GM12878 (cell line): Measurements from ENCODE around the gene CAMTA2. TPM values are rescaled to one million over a fixed set of nuclear protein-coding genes. Genes with fewer than 3 reads are reported as not detected.

Source experiments
- ATAC-seq: fragments of 200-7000 bp; cut with Tn5 transposase; 3 replicates; pipeline ENCODE4 v1.9.1; 2020; ENCODE audit warnings: mild to moderate bottlenecking, moderate library complexity
- BruUV-seq: library from RNA; stranded (reverse); fragments of 400-500 nt; replicated peaks from 2 replicates; lab custom pipeline; 2021; lab: Mats Ljungman, UMichigan
- CTCF ChIA-PET: fragments of 300-600 bp; sonication (Branson Sonifier 250); formaldehyde crosslinking; extraction: SDS; loops from one replicate; lab custom pipeline; 2021; ENCODE audit warnings: inconsistent platforms; lab: Yijun Ruan, JAX
- POLR2A ChIA-PET: fragments of 350-600 bp; formaldehyde crosslinking; extraction: SDS; loops from one replicate; lab custom pipeline; 2021; ENCODE audit warnings: inconsistent platforms; lab: Charles Lee
- RAD21 ChIA-PET: fragments of 300-600 bp; sonication (Branson Sonifier 250); formaldehyde crosslinking; loops from one replicate; lab custom pipeline; 2023; ENCODE audit warnings: antibody characterized with exemption; ENCODE audit not compliant: unreplicated experiment; lab: Charles Lee
- SMC1A ChIA-PET: fragments of 300-600 bp; sonication (Branson Sonifier 250); formaldehyde crosslinking; loops from one replicate; lab custom pipeline; 2023; ENCODE audit not compliant: unreplicated experiment, uncharacterized antibody; lab: Charles Lee
- DNase-seq: peaks from one replicate; pipeline ENCODE4 v3.0.0-alpha.2; 2011; ENCODE audit warnings: low read depth, low spot score
- FAIRE-seq: peaks from 3 replicates; lab custom pipeline; 2011; peaks lifted over from hg19 to GRCh38; lab: Jason Lieb, UNC
- H2AFZ ChIP-seq: 2 replicates; pipeline ENCODE4 v1.6.0; 2011; ENCODE audit warnings: low read depth, low read length, control low read depth; ENCODE audit not compliant: control insufficient read depth
- H3K27ac ChIP-seq: 2 replicates; pipeline ENCODE4 v1.5.1; 2011; ENCODE audit warnings: control low read depth; ENCODE audit not compliant: control insufficient read depth, insufficient read depth
- H3K27me3 ChIP-seq, 2 experiments: replicated peaks in 1 of 2; 2 replicates each; pipeline versions ENCODE4 v1.6.0 to v1.6.1; 2011; ENCODE audit warnings: low read length in 1 of 2; ENCODE audit not compliant: control insufficient read depth in 2 of 2, insufficient read depth in 2 of 2
- H3K36me3 ChIP-seq, 2 experiments: 2 replicates each; pipeline ENCODE4 v1.5.1; 2011; ENCODE audit warnings: low read length in 1 of 2; ENCODE audit not compliant: control insufficient read depth in 2 of 2, insufficient read depth in 2 of 2
- H3K4me1 ChIP-seq: 2 replicates; pipeline ENCODE4 v1.6.1; 2011; ENCODE audit warnings: mild to moderate bottlenecking, low read length, moderate library complexity, mixed read lengths; ENCODE audit not compliant: control insufficient read depth, insufficient read depth
- H3K4me2 ChIP-seq: 2 replicates; pipeline ENCODE4 v1.6.0; 2011; ENCODE audit warnings: control low read depth; ENCODE audit not compliant: control insufficient read depth, insufficient read depth
- H3K4me3 ChIP-seq: fragments of 200-600 bp; sonication (generic); 2 replicates; pipeline ENCODE4 v1.5.1; 2016
- H3K79me2 ChIP-seq: 2 replicates; pipeline ENCODE4 v1.6.0; 2011; ENCODE audit warnings: low read length; ENCODE audit not compliant: control insufficient read depth, insufficient read depth
- H3K9ac ChIP-seq: 2 replicates; pipeline ENCODE4 v1.8.0; 2011; ENCODE audit warnings: low read length, control low read depth, mixed read lengths; ENCODE audit not compliant: control insufficient read depth, insufficient read depth
- H3K9me3 ChIP-seq: replicated peaks from 3 replicates; pipeline ENCODE4 v1.5.1; 2011; ENCODE audit warnings: mild to moderate bottlenecking, low read length; ENCODE audit not compliant: control insufficient read depth, insufficient read depth
- H4K20me1 ChIP-seq: 2 replicates; pipeline ENCODE4 v1.6.0; 2011; ENCODE audit not compliant: control insufficient read depth, insufficient read depth
- SMC3 ChIP-seq: IDR thresholded peaks from 2 replicates; pipeline ENCODE4 v1.6.1; 2011; ENCODE audit warnings: low read length, improper control_type of control experiment, borderline replicate concordance
- WGBS: methylation state at CpG from one replicate; pipeline ENCODE4 v1.1.6; 2016; ENCODE audit warnings: low lambda C conversion rate; ENCODE audit not compliant: insufficient replicate concordance, insufficient coverage; ENCODE audit errors: missing lambda C conversion rate; 5-methylcytosine and 5-hydroxymethylcytosine counted together
- in situ Hi-C: fragments of 300-500 bp; cut with MboI; formaldehyde crosslinking; loops from 9 replicates; pipeline ENCODE4 v1.14.3; 2018; ENCODE audit warnings: mixed read lengths
- intact Hi-C: fragments of 100-400 bp; cut with micrococcal nuclease; formaldehyde crosslinking; loops from one replicate; pipeline ENCODE4 v1.14.2; 2022; ENCODE audit not compliant: unreplicated experiment
- polyA plus RNA-seq, 11 experiments: library from polyadenylated mRNA; depleted of rRNA in 4 of 11; unstranded in 6 of 11; stranded (reverse) in 5 of 11; fragments of >200 nt; fragmentation: Nextera tagmentation in 4 of 11; fragmentation: Illumina TruSeq in 1 of 11; extraction: Ambion mirVana in 4 of 11; extraction: Trizol in 1 of 11; gene quantifications; 1 replicate in 1 of 11; 2 replicates in 10 of 11; pipeline versions ENCODE4 v1.2.1 to v1.2.3, GENCODE V29; 2011 to 2016; ENCODE audit warnings: inconsistent platforms in 2 of 11, missing spikeins in 2 of 11, low read depth in 1 of 11
- total RNA-seq, 4 experiments: library from RNA; depleted of rRNA in 3 of 4; stranded (reverse); fragments of >200 nt in 3 of 4; fragmentation: Illumina TruSeq in 1 of 4; extraction: Trizol in 1 of 4; gene quantifications; 2 replicates each; pipeline versions ENCODE4 v1.2.1 to v1.2.3, GENCODE V29; 2013 to 2021
- TF ChIP-seq, protein P1 (sequence below), 3 experiments: IDR thresholded peaks in 2 of 3; conservative IDR thresholded peaks in 1 of 3; 2 replicates each; pipeline ENCODE4 v1.5.1; 2011; ENCODE audit warnings: low read depth in 3 of 3, low read length in 3 of 3, mild to moderate bottlenecking in 3 of 3, control low read depth in 2 of 3, moderate library complexity in 2 of 3, inconsistent platforms in 1 of 3, mixed read lengths in 1 of 3; ENCODE audit not compliant: control insufficient read depth in 2 of 3, insufficient read depth in 1 of 3; ENCODE audit errors: extremely low read depth in 1 of 3
- TF ChIP-seq, protein P2 (sequence below): fragments of 450-650 bp; IDR thresholded peaks from 2 replicates; pipeline ENCODE4 v1.6.1; 2017; ENCODE audit warnings: borderline replicate concordance

The CAMTA2 gene
- total and polyA plus RNA-seq, 10 of the 15 experiments (the other 5 are each of a cell fraction or from before 2014, with no cell fraction given): 0.42 to 29.3 (median 11.2) TPM

DNA sequence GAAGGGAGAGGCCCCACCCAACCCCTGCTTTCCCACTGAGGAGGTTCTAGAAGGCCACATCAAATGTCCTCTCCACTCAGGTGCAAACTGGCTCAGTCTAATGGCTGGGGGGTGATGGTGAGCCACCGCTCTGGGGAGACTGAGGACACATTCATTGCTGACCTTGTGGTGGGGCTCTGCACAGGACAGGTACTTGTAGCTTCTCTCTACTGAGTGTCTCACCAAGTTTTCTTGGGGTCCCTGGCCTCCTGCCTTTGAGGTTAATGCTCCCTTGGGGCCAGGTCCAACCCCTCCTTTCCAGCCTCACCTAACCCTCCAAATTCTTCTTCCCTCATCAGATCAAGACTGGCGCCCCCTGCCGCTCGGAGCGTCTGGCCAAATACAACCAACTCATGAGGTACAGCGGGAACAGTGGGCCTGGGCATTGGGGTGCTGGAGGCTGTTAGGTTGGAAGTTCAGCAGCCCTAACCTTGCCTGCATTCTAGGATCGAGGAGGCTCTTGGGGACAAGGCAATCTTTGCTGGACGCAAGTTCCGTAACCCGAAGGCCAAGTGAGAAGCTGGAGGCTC lies 30.9 kb downstream of the CAMTA2 start:
- SMC1A ChIA-PET: interaction anchor here (0.8 to 1.6 kb wide), 4 partner anchors 11 to 47 kb away, joined by 3 to 4 read pairs (median 4); partner anchors contain the start of genes RNF167 and SLC25A11
- BruUV-seq: no TSS peak
- 76% methylated on average over 10 of the region's 10 CpGs for WGBS
- Histone ChIP-seq H2AFZ (no peak overlapping the region), H3K4me1 (peaks cover 3% of the 10 kb centered on the region), H3K36me3 (peaks cover 4 to 8% of the 10 kb centered on the region in 2 experiments), H3K27me3 (no peaks in the 10 kb centered on the region), H3K4me3 (no peak overlapping the region), H3K79me2 (no peaks in the 10 kb centered on the region), H3K27ac (no peak overlapping the region), H3K9ac (no peak overlapping the region), H3K9me3 (no peaks in the 10 kb centered on the region), H4K20me1 (no peaks in the 10 kb centered on the region), H3K4me2 (no peak overlapping the region)
- CTCF ChIA-PET: interaction anchor here (1.1 to 3.8 kb wide), 6 partner anchors 9 to 90 kb away, joined by 3 to 21 read pairs (median 5); partner anchors contain the start of gene SPAG7
- no peak for DNase-seq
- in situ Hi-C loops: no loop called here
- ATAC-seq: peak; percentile 54; the same call in 2 of the 3 replicates
- no peak for FAIRE-seq
- RAD21 ChIA-PET: no interaction called here
- intact Hi-C loops: no loop called here
- POLR2A ChIA-PET: interaction anchor here (1.2 kb wide), 1 partner anchor 9 kb away, joined by 5 read pairs; no protein-coding TSS in a partner anchor
- TF ChIP-seq, protein P1, sequence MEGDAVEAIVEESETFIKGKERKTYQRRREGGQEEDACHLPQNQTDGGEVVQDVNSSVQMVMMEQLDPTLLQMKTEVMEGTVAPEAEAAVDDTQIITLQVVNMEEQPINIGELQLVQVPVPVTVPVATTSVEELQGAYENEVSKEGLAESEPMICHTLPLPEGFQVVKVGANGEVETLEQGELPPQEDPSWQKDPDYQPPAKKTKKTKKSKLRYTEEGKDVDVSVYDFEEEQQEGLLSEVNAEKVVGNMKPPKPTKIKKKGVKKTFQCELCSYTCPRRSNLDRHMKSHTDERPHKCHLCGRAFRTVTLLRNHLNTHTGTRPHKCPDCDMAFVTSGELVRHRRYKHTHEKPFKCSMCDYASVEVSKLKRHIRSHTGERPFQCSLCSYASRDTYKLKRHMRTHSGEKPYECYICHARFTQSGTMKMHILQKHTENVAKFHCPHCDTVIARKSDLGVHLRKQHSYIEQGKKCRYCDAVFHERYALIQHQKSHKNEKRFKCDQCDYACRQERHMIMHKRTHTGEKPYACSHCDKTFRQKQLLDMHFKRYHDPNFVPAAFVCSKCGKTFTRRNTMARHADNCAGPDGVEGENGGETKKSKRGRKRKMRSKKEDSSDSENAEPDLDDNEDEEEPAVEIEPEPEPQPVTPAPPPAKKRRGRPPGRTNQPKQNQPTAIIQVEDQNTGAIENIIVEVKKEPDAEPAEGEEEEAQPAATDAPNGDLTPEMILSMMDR (IDR thresholded peaks at IDR 0.05 in 2 of 3, conservative IDR thresholded peaks at IDR 0.05 in 1 of 3; ENCODE audit: control insufficient read depth in 2 of 3, extremely low read depth in 1 of 3, insufficient read depth in 1 of 3, low read depth in 3 of 3, low read length in 3 of 3): peak; percentile 33 to 54 (median 41)
- TF ChIP-seq, protein P2, sequence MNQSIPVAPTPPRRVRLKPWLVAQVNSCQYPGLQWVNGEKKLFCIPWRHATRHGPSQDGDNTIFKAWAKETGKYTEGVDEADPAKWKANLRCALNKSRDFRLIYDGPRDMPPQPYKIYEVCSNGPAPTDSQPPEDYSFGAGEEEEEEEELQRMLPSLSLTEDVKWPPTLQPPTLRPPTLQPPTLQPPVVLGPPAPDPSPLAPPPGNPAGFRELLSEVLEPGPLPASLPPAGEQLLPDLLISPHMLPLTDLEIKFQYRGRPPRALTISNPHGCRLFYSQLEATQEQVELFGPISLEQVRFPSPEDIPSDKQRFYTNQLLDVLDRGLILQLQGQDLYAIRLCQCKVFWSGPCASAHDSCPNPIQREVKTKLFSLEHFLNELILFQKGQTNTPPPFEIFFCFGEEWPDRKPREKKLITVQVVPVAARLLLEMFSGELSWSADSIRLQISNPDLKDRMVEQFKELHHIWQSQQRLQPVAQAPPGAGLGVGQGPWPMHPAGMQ: no peak
- peak; percentile 25; the same call in 1 of the 2 replicates for TF ChIP-seq SMC3
